ENCODE measurements around the gene PLD6. TPM values are rescaled to one million over a fixed set of nuclear protein-coding genes. Genes with fewer than 3 reads are reported as not detected.
A peak's percentile ranks its signal among the peaks of the same experiment; 100 is the strongest.

PLD6 gene
- total and polyA plus RNA-seq, 10 donors, result 1.4 to 5.6 (median 3.5) TPM

DNA sequence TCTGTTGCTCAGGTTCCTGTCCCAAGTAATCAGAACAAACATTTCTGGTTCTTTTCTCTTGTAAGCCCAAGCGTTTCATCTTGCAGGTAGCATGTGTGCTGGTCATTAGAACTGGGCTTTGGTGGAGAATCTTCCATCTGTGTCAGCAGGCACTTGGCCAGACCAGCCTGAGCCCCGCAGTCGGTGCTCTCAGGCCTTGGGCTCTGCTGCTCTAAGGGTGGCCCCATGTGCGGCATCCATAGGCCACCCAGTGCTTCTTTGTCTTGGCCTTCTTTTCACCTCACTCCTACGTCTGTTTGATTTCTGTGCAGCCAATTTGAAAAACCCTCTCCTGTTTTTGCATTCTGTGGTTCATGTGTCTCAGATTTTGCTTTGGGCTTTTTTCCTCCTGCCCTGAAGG lies 51.6 kb downstream of the PLD6 start:
- Histone ChIP-seq H3K4me3 (no peak overlapping the region), H3K4me1 (peaks cover 3 to 35% (median 19%) of the 10 kb centered on the region in 6 donors), H3K9me3 (no peaks in the 10 kb centered on the region), H3K27me3 (replicated peaks in 1 of 7) (no peaks in the 10 kb centered on the region), H3K27ac (peak overlapping the region in 1 of 8 donors; percentile 5), H3K36me3 (peaks cover 8 to 100% (median 77%) of the 10 kb centered on the region in 6 donors)
- intact Hi-C loops (cut with DNase I; ENCODE audit: low total_unique reads), result loop anchor here (10.0 kb wide), 1 partner anchor 150 kb away; no protein-coding TSS in a partner anchor
- TF ChIP-seq CTCF (IDR thresholded peaks at IDR 0.05 in 8 of 11, conservative IDR thresholded peaks at IDR 0.05 in 3 of 11) (no peak), POLR2AphosphoS5 (IDR thresholded peaks at IDR 0.05) (peak in 1 of 3 donors; percentile 13), POLR2A (IDR thresholded peaks at IDR 0.05) (no peak)
- DNase-seq, result no peak
- WGBS, 5 donors, result 88 to 97% (median 89%) methylated on average over 5 of the region's 5 CpGs

GRCh38 chr17:17153709-17154108 lies 52.4 kb downstream of the PLD6 start:
- intact Hi-C loops (cut with DNase I; ENCODE audit: low total_unique reads), result loop anchor here (10.0 kb wide), 1 partner anchor 149 kb away; no protein-coding TSS in a partner anchor
- H3K4me1 ChIP-seq, result peaks cover 3 to 39% (median 19%) of the 10 kb centered on the region in 6 donors
- H3K27ac ChIP-seq, result no peak overlapping the region
- TF ChIP-seq POLR2A (IDR thresholded peaks at IDR 0.05) (no peak), CTCF (IDR thresholded peaks at IDR 0.05 in 8 of 11, conservative IDR thresholded peaks at IDR 0.05 in 3 of 11) (no peak), POLR2AphosphoS5 (IDR thresholded peaks at IDR 0.05) (no peak)
- H3K36me3 ChIP-seq, result peaks cover 8 to 98% (median 68%) of the 10 kb centered on the region in 6 donors
- no peak for DNase-seq
- no peaks in the 10 kb centered on the region for H3K27me3 ChIP-seq (replicated peaks in 1 of 7)
- H3K9me3 ChIP-seq, result no peaks in the 10 kb centered on the region
- no peak overlapping the region for H3K4me3 ChIP-seq
- WGBS, 5 donors, result 80 to 93% (median 88%) methylated on average over 5 to 7 of the region's 7 CpGs

- 79 to 93% (median 83%) methylated on average over 3 to 9 of the region's 9 CpGs for WGBS, 5 donors
- peaks cover 8 to 98% (median 66%) of the 10 kb centered on the region in 6 donors for H3K36me3 ChIP-seq
- TF ChIP-seq POLR2A (IDR thresholded peaks at IDR 0.05) (no peak), POLR2AphosphoS5 (IDR thresholded peaks at IDR 0.05) (peak in 1 of 3 donors; percentile 43)
- H3K27ac ChIP-seq, result peak overlapping the region in 1 of 8 donors; percentile 3
- H3K27me3 ChIP-seq (replicated peaks in 1 of 7), result no peaks in the 10 kb centered on the region
- no peak for DNase-seq
- H3K4me1 ChIP-seq, result peaks cover 3 to 39% (median 19%) of the 10 kb centered on the region in 6 donors
- no peaks in the 10 kb centered on the region for H3K9me3 ChIP-seq
- no peak overlapping the region for H3K4me3 ChIP-seq
- intact Hi-C loops (cut with DNase I; ENCODE audit: low total_unique reads), result loop anchor here (10.0 kb wide), 1 partner anchor 148 kb away; no protein-coding TSS in a partner anchor
These were observed 53.1 kb downstream of the PLD6 start for GRCh38 chr17:17153071-17153470.

GRCh38 chr17:17152385-17152784 lies 53.7 kb downstream of the PLD6 start:
- H3K4me1 ChIP-seq, result peaks cover 3 to 39% (median 19%) of the 10 kb centered on the region in 6 donors
- WGBS, 5 donors, result 61 to 82% (median 75%) methylated on average over 4 of the region's 4 CpGs
- H3K27ac ChIP-seq, result peak overlapping the region in 7 of 8 donors; percentile 0 to 72 (median 60)
- peaks cover 8 to 98% (median 65%) of the 10 kb centered on the region in 6 donors for H3K36me3 ChIP-seq
- no peaks in the 10 kb centered on the region for H3K9me3 ChIP-seq
- TF ChIP-seq POLR2AphosphoS5 (IDR thresholded peaks at IDR 0.05) (no peak), CTCF (IDR thresholded peaks at IDR 0.05 in 8 of 11, conservative IDR thresholded peaks at IDR 0.05 in 3 of 11) (no peak), POLR2A (IDR thresholded peaks at IDR 0.05) (no peak)
- no peaks in the 10 kb centered on the region for H3K27me3 ChIP-seq (replicated peaks in 1 of 7)
- H3K4me3 ChIP-seq, result no peak overlapping the region
- intact Hi-C loops (cut with DNase I; ENCODE audit: low total_unique reads), result loop anchor here (10.0 kb wide), 1 partner anchor 148 kb away; no protein-coding TSS in a partner anchor
- no peak for DNase-seq

All from spleen (tissue), 11 donors.